Activated naive CD4-positive, alpha-beta T cell treated with anti-CD3 and anti-CD28 coated beads, Interleukin-2, amount 10 ng/mL, durations not matched to agents 7 days and 5 days (primary cell): ENCODE data around the gene ALK.

ENCODE experiments used
- CTCF ChIA-PET: fragments of 350-600 bp; sonication (Branson Sonifier 250); formaldehyde crosslinking; loops from one replicate; lab custom pipeline; 2021; ENCODE audit warnings: antibody characterized with exemption; lab: Charles Lee
- DNase-seq: peaks from one replicate; pipeline ENCODE4 v3.0.0-alpha.2; 2020
- H3K27ac Mint-ChIP-seq: one replicate; pipeline ENCODE4 v1.8.0; 2021; ENCODE audit warnings: mild to moderate bottlenecking, moderate library complexity, mixed read lengths
- H3K27me3 Mint-ChIP-seq: one replicate; pipeline ENCODE4 v1.8.0; 2021; ENCODE audit warnings: mild to moderate bottlenecking, mixed read lengths
- H3K36me3 Mint-ChIP-seq: one replicate; pipeline ENCODE4 v1.8.0; 2021; ENCODE audit warnings: mixed read lengths
- H3K4me1 Mint-ChIP-seq: one replicate; pipeline ENCODE4 v1.8.0; 2021; ENCODE audit warnings: mixed read lengths
- H3K4me3 Mint-ChIP-seq: one replicate; pipeline ENCODE4 v1.8.0; 2021; ENCODE audit warnings: mild to moderate bottlenecking, moderate library complexity, mixed read lengths
- H3K9me3 Mint-ChIP-seq: one replicate; pipeline ENCODE4 v1.8.0; 2021; ENCODE audit warnings: mixed read lengths

Gene ALK

GRCh38 chr2:29733213-29733612 is 188.2 kb downstream of the ALK start:
- H3K27ac Mint-ChIP-seq = no peak overlapping the region
- CTCF ChIA-PET = no interaction called here
- H3K9me3 Mint-ChIP-seq = no peaks in the 10 kb centered on the region
- H3K4me1 Mint-ChIP-seq = no peaks in the 10 kb centered on the region
- no peak overlapping the region for H3K4me3 Mint-ChIP-seq
- peaks cover 9% of the 10 kb centered on the region for H3K27me3 Mint-ChIP-seq
- no peaks in the 10 kb centered on the region for H3K36me3 Mint-ChIP-seq
- DNase-seq = no peak

DNA sequence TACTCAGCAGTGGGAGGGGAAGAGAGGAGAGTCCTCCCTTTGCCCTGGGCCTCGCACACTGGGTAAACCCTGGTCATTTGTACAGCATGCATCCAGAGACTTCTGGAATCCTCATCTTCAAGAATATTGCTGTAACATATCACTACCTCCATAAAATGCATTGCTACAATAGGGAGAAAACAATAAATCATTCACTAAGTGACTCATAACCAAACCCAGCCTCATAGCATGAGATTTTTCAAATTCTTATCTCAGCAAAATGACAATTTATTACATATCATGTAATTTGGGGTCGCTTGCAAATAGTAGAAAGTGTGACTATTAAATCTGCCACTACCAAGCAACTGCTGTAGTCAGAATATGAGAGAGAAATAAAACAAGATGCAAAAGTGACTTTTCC is 189.4 kb downstream of the ALK start:
- no peaks in the 10 kb centered on the region for H3K9me3 Mint-ChIP-seq
- H3K27me3 Mint-ChIP-seq = peaks cover 9% of the 10 kb centered on the region
- H3K4me3 Mint-ChIP-seq = no peak overlapping the region
- H3K27ac Mint-ChIP-seq = no peak overlapping the region
- H3K4me1 Mint-ChIP-seq = no peaks in the 10 kb centered on the region
- CTCF ChIA-PET = no interaction called here
- DNase-seq = no peak
- no peaks in the 10 kb centered on the region for H3K36me3 Mint-ChIP-seq

- Mint-ChIP-seq H3K9me3 (no peaks in the 10 kb centered on the region), H3K4me3 (no peak overlapping the region), H3K4me1 (no peaks in the 10 kb centered on the region), H3K27ac (no peak overlapping the region), H3K36me3 (no peaks in the 10 kb centered on the region), H3K27me3 (peaks cover 9% of the 10 kb centered on the region)
- CTCF ChIA-PET = no interaction called here
- no peak for DNase-seq
Measured at GRCh38 chr2:29729932-29730331, 191.5 kb downstream of the ALK start.

GRCh38 chr2:29729401-29729800 is 192.0 kb downstream of the ALK start:
- Mint-ChIP-seq H3K36me3 (no peaks in the 10 kb centered on the region), H3K27me3 (peaks cover 9% of the 10 kb centered on the region), H3K27ac (no peak overlapping the region), H3K4me3 (no peak overlapping the region), H3K9me3 (no peaks in the 10 kb centered on the region), H3K4me1 (no peaks in the 10 kb centered on the region)
- DNase-seq = no peak
- CTCF ChIA-PET = interaction anchor here (0.6 kb wide), 1 partner anchor 491 kb away, joined by 3 read pairs; no protein-coding TSS in a partner anchor

GRCh38 chr2:29726976-29727375 is 194.4 kb downstream of the ALK start:
- H3K27me3 Mint-ChIP-seq = peaks cover 8% of the 10 kb centered on the region
- DNase-seq = no peak
- CTCF ChIA-PET = no interaction called here
- H3K27ac Mint-ChIP-seq = no peak overlapping the region
- no peaks in the 10 kb centered on the region for H3K36me3 Mint-ChIP-seq
- H3K9me3 Mint-ChIP-seq = no peaks in the 10 kb centered on the region
- H3K4me1 Mint-ChIP-seq = no peaks in the 10 kb centered on the region
- no peak overlapping the region for H3K4me3 Mint-ChIP-seq

DNA sequence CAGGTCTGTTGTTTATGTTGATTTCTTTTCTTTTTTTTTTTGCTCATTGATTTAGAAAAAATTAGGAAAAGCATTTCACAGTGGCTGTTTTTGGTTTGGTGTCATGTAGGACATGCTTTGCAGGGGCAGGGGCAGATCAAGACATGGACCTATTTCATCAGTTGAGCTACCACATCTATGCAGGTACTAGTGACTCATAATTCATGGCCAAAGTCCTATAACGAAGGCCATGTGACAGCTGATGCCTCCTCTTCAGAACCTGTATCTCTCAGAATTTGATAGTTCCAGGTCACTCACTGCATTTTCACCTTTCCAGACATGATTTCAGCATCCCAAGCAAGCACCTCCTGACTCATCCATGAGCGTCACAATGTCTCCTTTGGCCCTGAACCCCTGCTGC is 195.8 kb downstream of the ALK start:
- Mint-ChIP-seq H3K27me3 (peaks cover 8% of the 10 kb centered on the region), H3K4me1 (no peaks in the 10 kb centered on the region), H3K36me3 (no peaks in the 10 kb centered on the region), H3K4me3 (no peak overlapping the region), H3K27ac (no peak overlapping the region), H3K9me3 (no peaks in the 10 kb centered on the region)
- CTCF ChIA-PET = no interaction called here
- DNase-seq = no peak

- Mint-ChIP-seq H3K27me3 (peaks cover 8% of the 10 kb centered on the region), H3K27ac (no peak overlapping the region), H3K9me3 (no peaks in the 10 kb centered on the region), H3K36me3 (no peaks in the 10 kb centered on the region), H3K4me1 (no peaks in the 10 kb centered on the region), H3K4me3 (no peak overlapping the region)
- DNase-seq = no peak
- CTCF ChIA-PET = interaction anchor here (1.0 kb wide), 1 partner anchor 14 kb away, joined by 3 read pairs; no protein-coding TSS in a partner anchor
Measured at GRCh38 chr2:29724282-29724681, 197.1 kb downstream of the ALK start.

DNA sequence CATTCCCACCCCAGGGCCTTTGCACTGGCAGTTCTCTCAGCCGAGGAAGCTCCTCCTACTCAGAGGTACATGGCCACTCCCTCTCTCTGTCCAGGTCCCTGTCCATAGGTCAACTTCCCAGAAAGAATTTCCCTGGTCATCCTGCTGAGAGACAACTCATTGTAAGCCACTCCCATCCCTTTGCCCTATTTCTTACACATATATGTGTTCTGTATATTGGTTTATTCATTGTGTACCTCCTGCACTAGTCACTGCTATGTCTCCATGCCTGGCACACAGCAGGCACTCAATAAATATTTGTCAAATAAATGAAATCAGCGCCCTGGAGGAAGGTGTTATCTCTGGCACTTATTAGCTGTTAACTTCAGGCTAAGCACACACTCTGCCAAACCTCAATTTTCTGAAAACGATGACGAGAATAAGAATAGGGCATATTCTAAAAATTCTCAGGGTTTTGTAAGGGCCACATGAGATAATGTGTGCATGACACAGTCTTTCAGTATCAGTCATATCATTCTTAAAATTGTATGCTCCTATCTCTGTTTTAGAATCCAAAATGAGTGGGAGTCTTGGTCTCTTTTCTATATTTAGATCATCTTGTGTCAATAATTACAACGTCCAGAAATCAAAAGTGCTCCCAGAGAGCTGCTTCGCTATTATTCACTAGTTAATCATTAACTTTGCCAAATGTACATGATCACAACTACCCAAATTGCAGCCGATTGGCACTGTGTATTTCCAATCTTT is 198.0 kb downstream of the ALK start:
- H3K4me3 Mint-ChIP-seq = no peak overlapping the region
- no peak for DNase-seq
- no peaks in the 10 kb centered on the region for H3K9me3 Mint-ChIP-seq
- no peaks in the 10 kb centered on the region for H3K4me1 Mint-ChIP-seq
- H3K27me3 Mint-ChIP-seq = peaks cover 5% of the 10 kb centered on the region
- H3K36me3 Mint-ChIP-seq = no peaks in the 10 kb centered on the region
- H3K27ac Mint-ChIP-seq = no peak overlapping the region
- CTCF ChIA-PET = interaction anchor here (1.0 kb wide), 1 partner anchor 15 kb away, joined by 3 read pairs; no protein-coding TSS in a partner anchor

- DNase-seq = no peak
- Mint-ChIP-seq H3K36me3 (no peaks in the 10 kb centered on the region), H3K9me3 (no peaks in the 10 kb centered on the region), H3K27me3 (peaks cover 5% of the 10 kb centered on the region), H3K4me3 (no peak overlapping the region), H3K27ac (no peak overlapping the region), H3K4me1 (no peaks in the 10 kb centered on the region)
- CTCF ChIA-PET = no interaction called here
Measured at GRCh38 chr2:29719639-29720038, 201.7 kb downstream of the ALK start.

GRCh38 chr2:29718076-29718686 is 203.2 kb downstream of the ALK start:
- DNase-seq = no peak
- Mint-ChIP-seq H3K36me3 (no peaks in the 10 kb centered on the region), H3K4me1 (no peaks in the 10 kb centered on the region), H3K27me3 (peaks cover 4% of the 10 kb centered on the region), H3K27ac (no peak overlapping the region), H3K9me3 (no peaks in the 10 kb centered on the region), H3K4me3 (no peak overlapping the region)
- CTCF ChIA-PET = no interaction called here

DNA sequence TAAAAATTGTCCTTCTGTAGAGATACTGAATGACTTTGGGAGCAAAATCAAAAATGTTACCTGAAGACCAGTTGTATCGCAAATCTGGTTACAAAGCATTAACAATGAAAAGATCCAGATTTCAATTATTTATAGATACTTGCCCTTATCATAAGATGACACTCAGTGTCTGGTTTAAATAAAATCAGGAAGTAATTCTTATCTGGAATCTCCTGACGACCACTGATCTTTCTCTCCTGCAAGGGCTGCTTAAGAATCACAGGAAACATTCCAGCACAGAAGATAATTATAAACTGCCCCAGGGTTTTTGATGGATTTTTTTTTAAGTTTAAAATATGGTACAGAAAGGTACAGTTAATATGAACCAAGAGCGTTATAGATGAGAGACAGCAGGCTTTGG is 205.7 kb downstream of the ALK start:
- no peak overlapping the region for H3K4me3 Mint-ChIP-seq
- DNase-seq = no peak
- CTCF ChIA-PET = no interaction called here
- H3K27ac Mint-ChIP-seq = no peak overlapping the region
- no peaks in the 10 kb centered on the region for H3K36me3 Mint-ChIP-seq
- no peaks in the 10 kb centered on the region for H3K4me1 Mint-ChIP-seq
- H3K9me3 Mint-ChIP-seq = no peaks in the 10 kb centered on the region
- H3K27me3 Mint-ChIP-seq = no peaks in the 10 kb centered on the region

- CTCF ChIA-PET = no interaction called here
- no peaks in the 10 kb centered on the region for H3K4me1 Mint-ChIP-seq
- no peaks in the 10 kb centered on the region for H3K27me3 Mint-ChIP-seq
Measured at GRCh38 chr2:29714333-29714732, 207.1 kb downstream of the ALK start.

GRCh38 chr2:29706171-29706720 is 215.1 kb downstream of the ALK start:
- no peak overlapping the region for H3K4me3 Mint-ChIP-seq
- no peaks in the 10 kb centered on the region for H3K27me3 Mint-ChIP-seq
- no peaks in the 10 kb centered on the region for H3K9me3 Mint-ChIP-seq
- H3K27ac Mint-ChIP-seq = no peak overlapping the region
- H3K36me3 Mint-ChIP-seq = no peaks in the 10 kb centered on the region
- DNase-seq = no peak
- CTCF ChIA-PET = no interaction called here
- H3K4me1 Mint-ChIP-seq = no peaks in the 10 kb centered on the region

More at GRCh38 chr2:29714333-29714732, 207.1 kb downstream of the ALK start:
- no peak overlapping the region for H3K4me3 Mint-ChIP-seq
- no peak for DNase-seq
- no peak overlapping the region for H3K27ac Mint-ChIP-seq
- no peaks in the 10 kb centered on the region for H3K9me3 Mint-ChIP-seq
- H3K36me3 Mint-ChIP-seq = no peaks in the 10 kb centered on the region

- H3K4me1 Mint-ChIP-seq = no peaks in the 10 kb centered on the region
- H3K36me3 Mint-ChIP-seq = no peaks in the 10 kb centered on the region
- no peak overlapping the region for H3K4me3 Mint-ChIP-seq
- no peak for DNase-seq
- no peaks in the 10 kb centered on the region for H3K9me3 Mint-ChIP-seq
- no peaks in the 10 kb centered on the region for H3K27me3 Mint-ChIP-seq
- no peak overlapping the region for H3K27ac Mint-ChIP-seq
- CTCF ChIA-PET = no interaction called here
Measured at GRCh38 chr2:29705616-29706015, 215.8 kb downstream of the ALK start.

GRCh38 chr2:29703336-29703735 is 218.1 kb downstream of the ALK start:
- H3K27ac Mint-ChIP-seq = no peak overlapping the region
- no peaks in the 10 kb centered on the region for H3K9me3 Mint-ChIP-seq
- no peaks in the 10 kb centered on the region for H3K36me3 Mint-ChIP-seq
- H3K4me1 Mint-ChIP-seq = no peaks in the 10 kb centered on the region
- no peaks in the 10 kb centered on the region for H3K27me3 Mint-ChIP-seq
- no peak overlapping the region for H3K4me3 Mint-ChIP-seq
- no peak for DNase-seq
- CTCF ChIA-PET = no interaction called here
